NCI-H2196 (cell line): ENCODE results near the gene TRIM65.

Experiments
- DNase-seq: peaks from one replicate; lab custom pipeline; 2025; ENCODE audit not compliant: unreplicated experiment; lab: John Stamatoyannopoulos, UW

TRIM65 gene, protein sequence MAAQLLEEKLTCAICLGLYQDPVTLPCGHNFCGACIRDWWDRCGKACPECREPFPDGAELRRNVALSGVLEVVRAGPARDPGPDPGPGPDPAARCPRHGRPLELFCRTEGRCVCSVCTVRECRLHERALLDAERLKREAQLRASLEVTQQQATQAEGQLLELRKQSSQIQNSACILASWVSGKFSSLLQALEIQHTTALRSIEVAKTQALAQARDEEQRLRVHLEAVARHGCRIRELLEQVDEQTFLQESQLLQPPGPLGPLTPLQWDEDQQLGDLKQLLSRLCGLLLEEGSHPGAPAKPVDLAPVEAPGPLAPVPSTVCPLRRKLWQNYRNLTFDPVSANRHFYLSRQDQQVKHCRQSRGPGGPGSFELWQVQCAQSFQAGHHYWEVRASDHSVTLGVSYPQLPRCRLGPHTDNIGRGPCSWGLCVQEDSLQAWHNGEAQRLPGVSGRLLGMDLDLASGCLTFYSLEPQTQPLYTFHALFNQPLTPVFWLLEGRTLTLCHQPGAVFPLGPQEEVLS

DNA sequence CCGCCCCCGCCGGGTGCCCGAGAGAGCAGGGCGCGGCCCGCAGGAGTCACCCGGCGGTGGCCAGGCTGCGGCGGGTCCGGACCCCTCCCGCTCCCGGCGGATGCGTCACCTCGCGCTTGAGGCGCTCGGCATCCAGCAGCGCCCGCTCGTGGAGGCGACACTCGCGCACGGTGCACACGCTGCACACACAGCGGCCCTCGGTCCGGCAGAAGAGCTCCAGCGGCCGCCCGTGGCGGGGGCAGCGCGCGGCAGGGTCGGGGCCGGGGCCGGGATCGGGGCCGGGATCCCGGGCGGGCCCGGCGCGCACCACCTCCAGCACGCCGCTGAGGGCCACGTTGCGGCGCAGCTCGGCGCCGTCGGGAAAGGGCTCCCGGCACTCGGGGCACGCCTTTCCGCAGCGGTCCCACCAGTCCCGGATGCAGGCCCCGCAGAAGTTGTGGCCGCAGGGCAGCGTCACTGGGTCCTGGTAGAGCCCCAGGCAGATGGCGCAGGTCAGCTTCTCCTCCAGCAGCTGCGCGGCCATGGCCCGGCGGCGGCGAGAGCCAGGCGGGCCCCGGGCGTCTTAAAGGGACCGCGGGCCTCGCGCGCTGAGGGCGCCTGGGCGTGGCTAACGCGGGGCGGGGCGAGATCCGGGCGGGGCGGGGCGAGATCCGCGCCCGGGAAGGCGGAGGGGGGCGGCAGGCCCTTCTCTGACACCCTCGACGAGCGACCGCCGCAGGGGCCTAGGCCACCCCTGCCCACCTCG, at the start of gene TRIM65:
Gene TRIM65 (minus strand): TSS at position 537 of the 745 bp plus-strand sequence. CDS start 14 bp downstream, at position 523.
- peak; percentile 89 for DNase-seq

DNA sequence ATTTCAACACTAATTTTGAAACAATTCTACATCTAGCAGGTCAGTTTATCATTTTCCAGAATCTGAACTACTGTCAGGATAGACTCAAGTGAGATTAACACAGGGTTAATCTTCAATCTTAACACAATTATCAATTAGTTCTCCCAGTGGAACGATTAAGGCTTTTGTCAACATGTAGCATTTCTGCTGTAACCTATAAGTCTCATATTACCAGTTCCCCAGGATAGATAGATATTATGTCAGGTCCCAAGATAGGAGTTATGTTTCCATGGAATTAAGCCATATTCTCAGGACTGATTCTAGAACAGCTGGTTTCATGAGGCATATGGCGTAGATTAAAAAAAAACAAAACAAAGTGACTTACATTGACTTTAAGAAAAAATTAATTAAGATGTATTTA, 48.5 kb upstream of the TRIM65 start:
- no peak for DNase-seq

DNA sequence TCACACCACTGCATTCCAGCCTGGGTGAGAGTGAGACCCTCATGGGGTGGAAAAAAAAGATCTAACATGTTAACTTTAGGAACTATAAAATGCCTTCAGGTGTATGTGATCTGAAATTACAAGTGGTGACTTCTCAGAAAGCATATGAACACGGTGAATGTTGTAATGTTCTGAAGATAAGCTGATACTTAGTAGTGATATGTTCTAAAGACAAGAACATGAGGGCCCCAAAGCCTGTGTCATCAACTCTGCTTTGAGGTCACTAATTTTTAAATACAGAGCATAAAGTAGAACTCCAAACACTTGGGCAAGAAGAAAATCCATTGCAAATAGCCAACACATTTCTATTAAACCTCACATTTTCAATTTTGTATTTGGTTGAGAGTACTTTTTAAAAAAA, 46.7 kb upstream of the TRIM65 start:
- DNase-seq = no peak

DNA sequence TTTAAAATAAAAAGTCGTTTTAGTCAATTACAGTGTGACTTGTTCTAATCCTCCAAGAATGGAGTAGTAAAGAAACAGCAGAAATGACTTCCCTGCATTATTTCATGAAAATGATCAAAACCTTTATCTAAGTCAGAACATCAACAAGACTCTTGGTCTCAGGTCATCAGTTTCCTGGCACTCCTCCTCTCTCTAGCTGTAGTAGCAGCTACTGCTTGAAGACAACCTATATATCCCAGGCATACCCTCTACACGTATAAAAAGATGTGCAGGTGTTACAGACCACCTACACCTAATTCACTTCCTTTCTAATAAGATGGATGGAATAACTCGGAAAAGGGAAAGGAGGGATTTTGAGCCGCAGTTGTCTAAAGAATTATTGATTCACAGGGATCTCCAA, 45.7 kb upstream of the TRIM65 start:
- no peak for DNase-seq

DNA sequence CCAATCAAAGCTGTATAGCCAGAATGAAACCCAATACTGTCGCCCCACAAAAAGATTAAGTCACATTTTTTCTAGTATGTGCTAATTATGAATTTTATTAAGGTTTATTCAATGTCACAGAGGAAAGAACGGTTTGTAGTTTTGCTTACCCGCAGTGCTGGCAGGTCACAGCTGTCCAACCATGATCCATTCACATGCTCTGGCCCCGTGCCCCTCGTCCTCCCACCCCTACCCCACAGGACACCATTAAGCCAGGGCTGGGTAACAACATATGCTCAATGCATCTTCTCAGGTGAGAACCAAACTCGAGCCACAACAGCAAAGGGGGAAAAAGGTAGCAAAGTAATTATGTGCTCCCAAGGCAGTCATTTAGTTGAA, 44.7 kb upstream of the TRIM65 start:
- no peak for DNase-seq

DNA sequence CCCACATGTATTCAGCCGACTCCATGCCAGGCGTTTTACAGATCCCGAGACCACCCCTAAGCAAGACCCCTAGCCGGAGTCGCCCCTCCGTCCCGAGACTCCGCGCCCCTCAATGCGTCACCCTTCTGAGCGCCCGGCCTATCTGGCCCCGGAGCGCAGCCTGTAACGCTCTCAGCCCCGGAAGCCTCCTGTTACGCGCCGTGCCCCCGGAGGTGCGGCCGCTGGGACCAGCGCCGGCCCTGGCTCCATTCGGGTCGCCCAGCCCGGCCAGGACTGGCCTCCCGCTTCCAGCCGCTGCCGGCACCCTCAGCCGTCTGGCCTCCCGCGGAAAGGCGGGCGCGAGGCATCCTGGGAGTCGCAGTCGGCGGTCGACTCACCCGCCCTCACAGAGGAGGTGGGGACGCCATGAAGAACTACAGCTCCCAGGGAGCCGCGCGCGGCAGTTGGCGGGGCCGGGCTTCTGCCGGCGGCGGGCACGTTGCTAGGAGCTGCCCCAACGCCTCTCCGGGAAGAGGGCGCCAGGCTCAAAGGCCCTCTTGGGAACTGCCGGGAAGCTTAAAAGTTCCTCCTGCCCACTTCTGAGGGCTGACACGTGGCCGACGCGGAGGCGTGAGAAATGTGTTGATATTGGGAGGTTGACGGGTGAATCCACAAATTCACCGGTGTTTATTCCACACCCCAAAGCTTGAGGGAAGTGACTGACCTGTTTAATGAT, 44.1 kb upstream of the TRIM65 start, which contains the start of gene FBF1:
Gene FBF1 (minus strand): TSS at position 316 of the 715 bp plus-strand sequence. CDS start 2,893 bp downstream, outside the sequence.
- DNase-seq = peak; percentile 99

DNA sequence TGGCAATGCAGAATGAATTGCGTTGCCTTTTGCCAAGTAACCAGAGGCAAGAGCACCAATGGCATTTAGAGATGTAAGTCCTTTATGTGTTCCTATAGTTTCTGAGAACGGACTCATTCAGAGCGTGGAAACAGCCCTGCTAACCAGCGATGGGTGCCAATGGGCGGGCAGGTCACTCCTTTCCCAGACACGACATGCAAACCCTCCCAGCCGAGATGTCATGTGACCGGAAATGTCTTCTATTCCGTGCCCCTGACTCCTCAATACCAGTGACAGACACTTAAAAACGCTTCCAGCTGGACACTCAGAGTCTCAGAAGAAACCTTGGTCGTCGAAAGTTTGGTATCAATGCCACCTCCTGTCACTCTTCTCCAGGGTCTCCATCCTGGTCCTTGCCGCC, 40.9 kb upstream of the TRIM65 start:
- DNase-seq = no peak

DNA sequence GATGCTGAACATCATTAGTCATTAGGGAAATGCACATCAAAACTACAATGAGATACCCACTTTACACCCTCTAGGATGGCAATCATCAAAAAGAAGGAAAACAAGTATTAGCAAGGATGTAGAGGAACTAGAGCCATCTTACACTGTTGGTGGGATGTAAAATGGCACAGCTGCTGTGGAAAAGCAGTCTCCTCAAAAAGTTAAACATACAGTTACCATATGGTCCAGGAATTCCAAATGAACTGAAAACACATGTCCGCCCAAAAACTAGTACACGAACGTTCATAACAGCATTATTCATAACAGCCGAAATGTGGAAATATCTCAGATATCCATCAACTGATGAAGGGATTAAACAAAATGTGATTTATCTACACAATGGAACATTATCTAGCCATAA, 37.1 kb upstream of the TRIM65 start:
- no peak for DNase-seq

DNA sequence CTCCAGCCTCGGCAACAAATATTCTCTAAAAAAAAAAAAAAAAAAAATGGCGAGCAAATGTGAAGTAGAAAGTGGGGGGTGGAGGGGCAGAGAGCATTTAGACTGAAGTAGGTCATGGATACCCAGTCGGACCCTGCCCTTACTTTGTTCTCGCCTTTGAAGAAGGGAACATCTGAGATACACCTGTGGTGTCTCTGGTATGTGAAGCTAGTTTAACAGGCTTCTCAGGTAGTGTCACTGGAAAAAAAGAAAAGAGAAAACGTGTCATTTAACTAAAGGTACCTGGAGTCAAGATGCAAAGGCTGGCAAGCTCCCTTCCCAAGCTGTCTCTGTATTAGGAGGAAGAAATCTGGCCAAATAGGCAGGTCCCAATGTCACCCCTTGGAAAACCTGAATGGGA, 36.1 kb upstream of the TRIM65 start:
- DNase-seq = no peak

DNA sequence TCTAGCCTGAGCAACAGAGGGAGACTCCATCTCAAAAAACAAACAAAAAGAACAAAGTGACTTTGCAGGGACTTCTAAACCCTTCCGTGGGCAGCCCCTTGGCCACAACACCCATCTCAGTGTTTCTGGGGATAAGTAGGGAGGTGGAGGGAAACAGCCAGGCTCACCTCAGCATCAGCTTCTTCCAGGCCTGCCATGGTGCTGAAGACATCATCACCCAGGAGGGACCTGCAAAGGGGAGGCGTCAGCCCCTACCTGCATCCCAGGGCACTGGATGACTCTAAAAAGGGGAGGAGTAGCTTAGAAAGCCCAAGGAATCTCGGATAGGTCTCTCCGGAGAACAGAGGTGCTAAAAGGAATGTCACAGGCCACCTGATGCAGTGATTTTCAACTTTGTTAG, 34.3 kb upstream of the TRIM65 start:
- DNase-seq = no peak

DNA sequence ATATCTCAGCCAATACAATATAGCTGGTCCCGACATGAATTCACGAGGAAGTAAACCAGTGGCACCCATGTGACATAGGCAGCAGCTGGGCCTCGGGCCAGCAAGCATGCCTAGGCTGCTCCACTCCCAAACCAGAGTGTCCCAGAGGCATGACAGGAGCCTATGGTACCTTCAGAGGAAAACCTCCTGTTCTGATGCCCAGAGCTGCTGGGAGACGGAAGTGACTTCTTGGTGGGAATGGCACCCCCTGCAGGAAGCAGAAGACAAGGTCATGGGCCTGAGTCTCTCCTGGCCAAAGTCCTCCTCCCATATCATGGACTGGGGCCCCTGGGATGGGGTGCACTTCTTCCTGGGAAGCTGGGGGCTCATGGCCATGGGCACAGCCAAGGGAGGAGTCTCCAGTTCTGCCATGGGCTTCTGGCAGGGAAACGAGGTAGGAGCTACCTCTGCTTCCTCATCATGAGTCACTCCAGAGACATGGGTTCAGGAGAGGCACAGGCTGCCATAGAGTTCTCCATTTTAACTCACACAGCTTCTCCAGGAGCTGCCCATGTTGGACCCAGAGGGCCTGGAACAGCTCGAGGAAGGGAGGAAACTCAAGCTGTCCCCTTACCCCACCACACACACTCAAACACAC, 30.7 kb upstream of the TRIM65 start:
- peak; percentile 66 for DNase-seq

DNA sequence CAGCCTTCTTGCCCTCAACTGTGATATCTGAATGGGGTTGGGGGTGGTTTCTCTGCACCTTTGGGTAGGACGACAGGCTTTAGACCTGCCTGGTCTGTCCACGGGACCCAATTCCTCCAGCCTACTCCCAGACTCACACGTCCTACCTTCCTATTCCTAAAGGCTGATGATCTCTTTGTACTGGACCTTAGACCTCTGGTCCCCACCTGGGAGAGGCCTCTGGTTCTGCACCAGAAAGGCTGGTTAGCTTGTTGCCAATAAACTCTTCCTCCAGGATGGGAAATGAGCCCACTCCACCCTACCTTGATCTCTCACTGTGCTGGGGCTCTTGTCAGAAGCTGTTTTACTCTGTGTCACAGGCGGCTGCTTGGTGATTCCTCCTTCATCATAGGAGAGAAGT, 29.7 kb upstream of the TRIM65 start:
- no peak for DNase-seq

DNA sequence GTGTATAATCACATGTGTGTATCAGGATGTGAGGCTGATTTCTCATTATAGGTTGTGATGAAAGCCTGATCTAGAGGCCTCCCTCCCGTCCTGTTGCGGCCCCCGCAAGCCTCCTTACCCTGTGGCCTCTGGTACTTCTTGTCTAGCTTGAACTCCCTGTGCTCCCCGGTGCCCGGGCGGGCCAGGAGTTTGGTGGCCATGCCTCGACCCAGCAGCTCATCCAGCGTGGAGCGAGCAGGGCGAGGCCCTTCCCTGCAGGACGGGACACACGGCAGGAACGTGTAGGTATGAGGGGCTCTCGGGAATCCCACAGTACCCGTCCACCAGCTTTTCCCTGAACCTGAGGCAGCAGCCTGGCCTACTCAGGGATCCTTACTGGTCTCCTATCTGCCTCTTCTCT, 29.2 kb upstream of the TRIM65 start:
- DNase-seq = no peak

DNA sequence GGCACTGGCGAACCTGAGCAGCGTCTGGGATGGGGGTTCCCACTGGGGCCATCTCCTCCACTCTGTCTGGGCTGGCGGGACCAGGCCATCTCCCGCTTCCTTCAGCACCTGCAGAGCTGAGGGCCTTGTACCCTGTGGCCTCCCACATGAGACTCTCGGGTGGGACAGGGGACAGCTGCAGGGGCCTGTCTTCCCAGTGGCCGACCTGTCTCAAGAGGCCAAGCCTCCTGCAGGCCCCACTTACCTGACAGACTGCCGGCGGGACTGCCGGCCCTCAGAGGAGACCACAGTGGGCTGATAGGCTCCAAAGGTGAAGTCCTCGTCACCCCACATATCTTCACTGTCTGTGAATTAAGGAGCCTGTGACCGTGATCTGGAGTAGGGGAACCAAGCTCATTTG, 28.4 kb upstream of the TRIM65 start:
- DNase-seq = no peak

DNA sequence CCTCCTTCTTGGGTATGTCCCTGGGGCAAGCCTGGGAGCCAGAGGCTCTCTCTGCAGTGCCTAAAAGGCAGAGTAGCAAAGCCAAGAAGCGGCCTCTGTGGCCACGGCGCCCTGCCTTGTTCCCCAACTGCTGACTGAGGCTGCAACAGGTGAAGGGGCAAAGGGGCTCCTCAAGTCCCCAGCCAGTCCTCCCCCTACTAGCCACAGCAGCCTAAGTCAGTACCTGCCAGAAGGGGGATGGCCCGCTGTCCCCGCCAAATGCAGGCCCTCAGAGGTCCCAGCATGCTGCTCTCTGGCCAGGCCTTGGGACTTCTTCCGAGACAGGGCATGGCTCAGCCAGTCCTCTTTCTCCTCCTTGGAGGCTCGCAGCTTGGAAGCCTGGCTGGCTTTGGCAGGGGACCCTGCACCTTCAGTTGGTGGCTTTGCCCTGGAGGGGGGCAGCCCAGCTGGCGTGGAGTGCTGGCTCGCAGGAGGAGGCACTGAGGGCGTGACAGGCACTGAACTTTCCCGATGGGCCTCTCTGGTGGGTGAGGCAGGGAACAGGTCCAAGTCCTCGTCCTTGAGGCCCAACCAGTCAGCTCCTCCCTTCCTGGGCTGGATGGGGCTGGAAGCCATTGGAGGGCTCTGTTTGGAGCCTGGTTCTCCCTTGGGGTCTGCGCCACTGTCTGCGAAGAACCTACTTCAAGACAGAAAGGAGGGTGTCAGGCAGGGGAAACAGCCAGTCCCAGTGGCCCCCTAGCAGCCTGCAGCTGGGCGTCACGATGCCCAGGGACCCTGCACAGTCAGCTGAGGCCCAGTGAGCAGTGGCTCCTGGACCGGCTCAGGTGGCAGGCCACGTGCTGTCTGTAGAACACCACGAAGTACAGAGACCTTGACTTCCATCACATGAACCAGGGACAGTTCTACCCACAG, 26.5 kb upstream of the TRIM65 start:
- DNase-seq = no peak

DNA sequence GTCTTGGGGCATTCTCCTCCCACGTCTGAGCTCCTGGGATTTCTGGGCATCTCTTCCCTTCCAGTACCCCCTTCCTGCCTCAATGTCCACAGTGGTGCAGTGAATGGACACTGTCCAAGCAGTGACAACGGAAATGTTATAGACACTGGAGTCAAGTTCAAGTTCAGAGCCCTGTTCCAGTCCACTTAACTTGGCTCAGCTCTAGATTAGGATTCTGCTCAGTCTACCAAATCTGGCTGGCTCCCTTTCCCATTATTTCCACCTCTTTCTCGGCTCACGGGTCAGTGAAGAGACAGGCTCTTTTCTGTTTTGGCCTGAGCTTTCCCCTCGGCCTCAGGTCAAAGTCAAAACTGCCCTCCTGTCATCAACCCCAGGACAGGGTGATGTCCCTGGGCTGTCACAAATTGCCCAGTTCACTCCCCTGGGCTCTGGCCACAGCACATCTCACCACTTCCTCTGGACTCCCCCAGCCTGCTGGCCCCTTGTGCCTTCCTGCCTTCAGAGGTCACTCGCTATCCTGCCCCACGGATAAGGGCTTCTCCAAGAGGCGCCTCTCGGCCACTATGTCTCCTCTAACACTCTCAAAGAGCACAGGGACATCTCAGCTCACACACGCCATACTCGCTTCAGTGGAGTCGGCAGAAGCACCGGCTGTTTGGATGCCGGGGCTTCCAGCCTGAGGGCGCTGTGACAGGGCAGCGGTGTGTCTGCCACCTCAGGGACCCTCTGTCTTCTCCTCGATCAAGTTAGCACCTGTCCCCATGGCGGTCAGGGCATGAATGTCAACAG, 25.6 kb upstream of the TRIM65 start:
- DNase-seq = no peak

DNA sequence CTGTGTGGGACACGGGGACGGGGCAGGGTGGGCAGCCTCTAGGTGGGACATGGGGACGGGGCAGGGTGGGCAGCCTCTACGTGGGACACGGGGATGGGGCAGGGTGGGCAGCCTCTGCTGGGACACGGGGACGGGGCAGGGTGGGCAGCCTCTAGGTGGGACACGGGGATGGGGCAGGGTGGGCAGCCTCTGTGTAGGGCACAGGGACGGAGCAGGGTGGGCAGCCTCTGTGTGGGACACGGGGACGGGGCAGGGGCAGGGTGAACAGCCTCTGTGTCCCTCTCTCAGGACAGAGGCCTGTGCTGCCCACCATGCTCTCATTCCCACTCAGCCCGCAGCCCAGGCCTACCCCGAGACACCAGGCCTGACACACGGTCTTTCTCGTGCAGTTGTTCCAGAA, 24.8 kb upstream of the TRIM65 start:
- no peak for DNase-seq

DNA sequence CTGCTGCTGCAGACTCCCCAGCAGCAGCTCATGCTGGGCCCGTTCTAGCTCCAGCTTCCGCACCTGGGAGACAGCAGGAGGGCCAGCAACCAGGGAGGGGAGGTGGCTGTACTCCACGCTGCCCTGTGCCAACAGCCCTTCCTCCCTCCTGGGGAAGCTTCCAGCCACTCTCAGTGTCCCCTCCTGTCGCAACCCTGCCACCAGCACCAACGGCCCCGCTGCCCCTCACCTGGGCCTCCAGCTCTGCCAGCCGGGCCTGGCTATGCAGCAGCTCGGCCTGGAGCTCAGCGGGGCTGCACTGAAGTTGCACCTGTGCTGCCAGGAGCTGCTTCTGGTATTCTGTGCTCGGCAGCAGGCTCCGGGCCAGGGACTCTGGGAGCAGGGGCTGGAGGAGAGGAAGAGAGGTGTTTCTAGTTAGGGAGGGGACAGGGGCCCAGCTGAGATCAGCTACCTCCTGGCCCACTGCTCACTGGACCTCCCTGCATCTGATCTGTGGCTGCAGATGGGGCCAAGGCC, 23.4 kb upstream of the TRIM65 start:
- DNase-seq = no peak

DNA sequence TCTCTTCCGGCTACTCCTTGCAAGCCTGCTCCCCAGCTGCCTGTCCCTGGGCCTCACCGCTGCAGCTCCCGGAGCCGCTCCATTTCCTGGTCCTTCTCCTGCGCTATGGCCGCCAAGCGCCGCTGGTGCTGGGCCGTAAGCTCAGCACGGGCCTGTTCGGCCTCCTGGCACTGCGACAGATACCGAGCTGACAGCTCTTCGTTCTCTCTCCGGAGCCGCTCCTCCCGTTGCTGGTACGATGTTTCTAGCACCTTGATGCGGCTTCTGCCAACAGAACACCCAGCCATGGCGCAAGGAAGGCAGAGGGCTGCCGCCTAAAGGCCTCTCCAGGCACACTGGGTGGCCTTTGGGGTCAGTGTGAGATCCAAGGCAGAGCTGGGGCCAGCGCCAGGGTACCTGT, 22.9 kb upstream of the TRIM65 start:
- DNase-seq = no peak
